Measurements from ENCODE around the gene TMEM131.
"Not testable (repeated sequence)": the region's sequence is repeated elsewhere in the genome, so short reads cannot be mapped to it uniquely, and the experiment has no call there.

The TMEM131 gene

DNA sequence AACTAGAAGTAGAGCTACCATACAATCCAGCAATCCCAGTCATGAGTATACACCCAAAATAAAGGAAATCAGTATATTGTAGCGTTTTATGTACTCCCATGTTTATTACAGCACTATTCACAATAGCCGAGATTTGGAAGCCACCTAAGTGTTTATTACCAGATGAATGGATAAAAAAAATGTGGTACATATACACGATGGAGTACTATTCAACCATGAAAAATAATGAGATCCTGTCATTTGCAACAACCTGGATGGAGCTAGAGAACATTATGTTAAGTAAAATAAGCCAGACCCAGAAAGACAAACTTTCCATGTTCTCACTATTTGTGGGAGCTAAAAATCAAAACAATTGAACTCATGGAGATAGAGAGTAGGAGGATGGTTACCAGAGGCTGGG, 131.9 kb downstream of the TMEM131 start:
- no peak for DNase-seq (ENCODE audit: low read depth, low spot score)

DNA sequence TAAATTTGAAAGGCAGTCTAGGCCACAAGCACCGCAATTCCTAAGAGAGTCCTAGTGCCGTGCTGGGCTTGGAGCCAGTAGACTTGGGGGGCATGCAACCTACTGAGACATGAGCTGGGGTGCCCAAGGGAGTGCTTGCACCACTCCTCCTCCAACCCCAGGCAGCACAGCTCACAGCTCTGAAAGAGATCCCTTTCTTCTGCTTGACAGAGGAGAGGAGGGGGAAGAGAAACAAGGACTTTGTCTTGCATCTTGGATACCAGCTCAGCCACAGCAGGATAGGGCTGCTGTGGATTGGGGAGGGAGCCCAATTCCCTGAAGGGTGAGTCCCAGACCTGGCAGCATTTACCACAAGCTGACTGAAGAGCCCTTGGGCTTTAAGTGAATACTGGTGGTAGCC, 134.6 kb downstream of the TMEM131 start:
- DNase-seq (ENCODE audit: low read depth, low spot score), result no peak

DNA sequence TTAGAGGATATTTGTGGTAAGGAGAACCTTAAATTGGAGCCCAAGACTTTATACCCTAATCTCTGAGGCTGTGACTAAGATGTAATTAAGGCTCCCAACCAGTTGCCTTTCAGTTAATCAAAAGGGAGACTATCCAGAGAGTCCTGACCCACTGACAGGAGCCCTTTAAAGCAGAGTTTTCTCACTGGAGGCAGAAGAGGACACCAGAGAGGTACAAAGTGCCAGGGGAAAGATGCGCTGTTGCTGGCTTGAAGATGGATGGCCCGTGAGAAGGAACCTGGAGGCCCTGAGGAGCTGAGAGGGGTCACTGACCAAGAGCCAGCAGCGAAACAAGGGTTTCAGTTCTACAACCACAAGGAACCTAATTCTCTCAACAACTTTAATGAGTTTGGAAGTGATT, 137.3 kb downstream of the TMEM131 start:
- no peak for DNase-seq (ENCODE audit: low read depth, low spot score)

DNA sequence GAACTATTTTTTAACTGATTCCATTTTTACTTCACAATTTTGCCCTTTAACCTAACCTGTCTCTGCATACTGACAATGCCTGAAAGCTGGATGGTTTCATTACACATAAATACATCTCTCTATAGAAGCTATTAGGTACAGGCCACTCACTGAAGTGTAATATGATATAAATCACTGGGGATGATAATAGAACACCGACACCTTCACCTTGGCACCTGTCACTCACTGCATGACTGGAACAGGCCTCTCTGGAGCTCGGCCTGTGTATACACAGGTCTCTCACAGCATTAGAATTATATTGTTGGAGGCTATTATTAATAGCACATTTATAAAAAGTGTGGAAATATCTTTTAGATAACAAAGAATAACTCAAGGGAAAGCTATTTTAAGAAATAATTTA, 138.2 kb downstream of the TMEM131 start:
- no peak for DNase-seq (ENCODE audit: low read depth, low spot score)

DNA sequence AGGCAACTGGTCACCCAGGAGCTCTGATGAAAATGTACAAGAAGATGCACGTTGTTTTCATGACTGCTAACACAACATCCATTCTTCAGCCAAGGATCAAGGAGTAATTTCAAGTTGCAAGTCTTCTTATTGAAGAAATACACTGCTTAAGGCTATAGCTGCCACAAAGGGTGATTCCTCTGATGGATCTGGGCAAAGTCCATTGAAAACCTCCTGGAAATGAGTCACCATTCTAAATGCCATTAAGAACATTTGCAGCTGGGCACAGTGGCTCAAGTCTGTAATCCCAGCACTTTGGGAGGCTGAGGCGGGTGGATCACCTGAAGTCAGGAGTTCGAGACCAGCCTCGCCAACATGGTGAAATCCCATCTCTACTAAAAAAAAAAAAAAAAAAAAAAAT, 142.7 kb downstream of the TMEM131 start:
- DNase-seq (ENCODE audit: low read depth, low spot score), result not testable (repeated sequence)

DNA sequence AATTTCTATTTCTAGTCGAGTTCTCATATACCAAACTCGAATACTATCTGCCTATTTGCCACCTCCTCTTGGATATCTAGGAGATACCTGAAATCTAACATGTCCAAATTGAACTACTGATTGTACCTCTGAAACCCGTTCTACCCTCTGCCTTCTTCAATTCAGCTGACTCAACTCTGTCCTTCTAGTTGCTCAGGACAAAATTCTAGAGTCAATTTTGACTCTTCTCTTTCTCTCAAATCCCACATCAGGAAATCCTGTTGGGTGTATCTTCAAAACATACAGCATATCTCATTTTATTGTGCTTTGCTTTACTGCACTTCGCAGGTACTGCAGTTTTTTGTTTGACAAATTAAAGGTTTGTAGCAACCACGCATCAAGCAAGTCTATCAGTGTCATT, 144.6 kb downstream of the TMEM131 start:
- no peak for DNase-seq (ENCODE audit: low read depth, low spot score)

DNA sequence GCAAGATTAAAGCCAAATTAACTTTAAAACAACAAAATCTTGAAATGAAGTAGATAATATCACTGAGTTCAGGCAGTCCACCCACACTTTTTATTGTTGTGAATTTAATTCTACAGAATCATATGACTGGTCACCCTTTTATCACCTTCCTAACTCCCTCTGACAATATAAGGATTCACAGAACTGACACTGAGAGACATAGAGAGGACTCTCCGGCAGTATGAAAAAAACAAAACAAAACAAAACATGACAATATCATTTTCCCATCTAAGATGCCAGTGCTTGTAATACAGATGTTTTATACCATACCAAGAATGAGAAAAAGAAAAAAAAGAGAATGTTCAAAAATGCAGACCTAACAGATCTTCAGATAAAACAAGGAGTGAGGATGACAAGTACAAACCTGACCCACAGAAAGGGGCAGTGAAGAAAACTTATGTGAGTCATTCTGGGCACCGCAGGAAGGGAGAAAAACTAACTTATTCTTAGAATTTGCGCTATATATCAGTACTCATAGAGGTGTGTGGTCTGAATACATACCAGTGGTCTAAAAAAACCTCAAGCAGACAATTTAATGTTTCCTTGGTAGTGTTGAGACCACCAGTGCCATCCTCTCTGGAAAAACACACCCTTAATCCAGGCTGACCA, 145.7 kb downstream of the TMEM131 start:
- no peak for DNase-seq (ENCODE audit: low read depth, low spot score)

DNA sequence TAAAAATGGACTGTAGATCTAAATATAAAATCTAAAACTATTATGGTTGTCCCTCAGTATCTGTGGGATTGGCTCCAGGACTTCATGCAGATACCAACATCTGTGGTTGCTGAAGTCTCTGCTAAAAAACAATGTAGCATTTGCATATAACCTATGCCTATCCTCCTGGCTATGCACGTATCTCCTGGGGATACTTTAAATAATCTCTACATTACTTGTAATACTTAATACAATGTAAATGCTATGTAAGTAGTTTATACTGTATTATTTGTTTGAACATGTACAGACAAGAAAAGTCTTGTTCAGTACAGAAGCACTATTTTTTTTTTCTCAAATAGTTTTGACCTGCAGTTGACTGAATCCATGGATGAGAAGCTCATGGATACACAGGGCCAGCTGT, 147.4 kb downstream of the TMEM131 start:
- DNase-seq (ENCODE audit: low read depth, low spot score), result no peak

DNA sequence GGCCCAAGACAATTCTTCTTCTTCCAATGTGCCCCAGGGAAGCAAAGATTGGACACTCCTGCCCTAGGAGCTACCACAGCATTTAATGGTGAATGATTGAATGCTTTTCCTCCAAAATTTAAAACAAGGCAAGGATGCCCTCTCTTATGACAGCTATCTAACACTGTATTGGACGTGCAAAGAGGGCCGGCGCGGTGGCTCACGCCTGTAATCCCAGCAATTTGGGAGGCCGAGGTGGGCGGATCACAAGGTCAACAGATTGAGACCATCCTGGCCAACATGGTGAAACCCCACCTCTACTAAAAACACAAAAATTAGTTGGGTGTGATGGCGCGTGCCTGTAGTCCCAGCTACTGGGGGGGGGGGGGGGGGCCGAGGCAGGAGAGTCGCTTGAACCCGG, 149.0 kb downstream of the TMEM131 start:
- not testable (repeated sequence) for DNase-seq (ENCODE audit: low read depth, low spot score)

DNA sequence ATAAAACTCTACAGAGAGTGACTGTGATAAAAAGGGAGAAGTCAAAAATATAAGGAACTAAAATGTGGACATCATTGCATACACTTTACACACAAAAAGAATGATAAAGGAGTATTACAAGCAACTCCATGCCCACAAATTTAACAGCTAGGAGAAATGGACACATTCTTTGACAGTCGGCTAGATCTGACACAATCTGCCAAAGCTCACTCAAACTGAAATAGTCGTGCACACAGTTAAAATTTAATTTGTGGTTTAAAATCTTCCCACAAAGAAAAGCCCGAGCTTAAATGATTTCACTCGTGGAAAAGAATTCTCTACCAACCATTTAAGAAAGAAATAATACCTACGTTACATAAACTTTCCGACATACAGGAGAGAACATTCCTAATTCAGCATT, 149.9 kb downstream of the TMEM131 start:
- no peak for DNase-seq (ENCODE audit: low read depth, low spot score)

DNA sequence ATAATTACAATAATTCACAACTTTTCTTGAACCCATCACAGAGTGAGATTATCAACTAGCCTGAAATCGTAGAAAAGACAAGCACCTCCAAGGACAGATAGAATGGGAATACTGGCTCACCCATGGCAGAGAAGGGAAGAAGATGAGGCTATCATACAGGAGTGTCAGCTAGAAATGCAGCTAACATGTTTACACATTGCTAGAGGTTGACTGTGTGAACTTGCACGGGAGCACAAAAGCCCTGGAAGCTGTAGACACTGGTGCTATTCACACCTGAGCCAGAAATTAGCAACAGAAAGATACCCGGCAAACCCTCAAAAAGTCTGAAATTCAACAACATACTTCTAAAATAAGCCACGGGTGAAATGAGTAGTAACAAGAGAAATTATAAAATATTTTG, 150.6 kb downstream of the TMEM131 start:
- DNase-seq (ENCODE audit: low read depth, low spot score), result no peak

DNA sequence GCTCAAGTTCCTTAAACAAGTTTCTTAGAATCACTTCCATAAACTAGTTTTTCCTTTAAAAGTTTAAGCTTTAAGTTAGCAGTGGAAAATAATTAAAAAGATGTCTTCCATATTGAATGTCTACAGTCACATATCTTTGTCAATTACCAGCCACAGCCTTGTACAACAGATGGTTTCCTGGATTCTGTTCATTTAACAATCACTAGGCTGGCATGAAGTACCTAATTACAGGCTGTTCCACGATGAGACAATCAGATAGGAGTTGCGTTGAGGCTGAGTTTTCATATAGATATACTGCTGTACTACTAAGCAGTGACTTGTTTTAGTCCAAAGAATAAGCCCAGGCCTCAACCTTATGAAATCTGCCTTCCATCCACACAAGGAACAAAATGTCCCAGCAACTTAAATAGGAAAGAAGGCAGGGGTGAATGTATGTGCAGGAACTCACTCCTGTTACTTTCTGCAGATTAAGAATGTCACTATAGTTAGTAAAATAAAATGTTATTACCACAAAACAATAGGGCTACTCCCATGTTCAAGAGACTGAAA, 151.4 kb downstream of the TMEM131 start:
- DNase-seq (ENCODE audit: low read depth, low spot score), result no peak

DNA sequence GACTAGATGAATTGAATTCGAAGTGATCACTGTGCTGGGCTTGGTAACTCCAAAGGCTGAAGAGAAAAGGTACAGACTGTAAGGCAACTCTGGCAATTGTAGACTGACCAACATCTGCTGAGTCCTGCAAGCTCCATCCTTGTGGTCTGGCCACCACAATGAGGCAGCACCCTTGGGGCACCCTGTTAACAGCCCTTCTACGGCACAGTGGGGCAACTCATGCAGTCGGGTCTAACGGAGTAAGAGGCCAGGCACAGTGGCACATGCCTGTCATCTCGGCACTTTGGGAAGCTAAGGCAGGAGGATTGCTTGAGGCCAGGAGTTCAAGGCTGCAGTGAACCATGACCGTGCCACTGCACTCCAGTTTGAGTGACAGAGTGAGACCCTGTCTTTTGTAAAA, 155.6 kb downstream of the TMEM131 start:
- DNase-seq (ENCODE audit: low read depth, low spot score), result no peak

DNA sequence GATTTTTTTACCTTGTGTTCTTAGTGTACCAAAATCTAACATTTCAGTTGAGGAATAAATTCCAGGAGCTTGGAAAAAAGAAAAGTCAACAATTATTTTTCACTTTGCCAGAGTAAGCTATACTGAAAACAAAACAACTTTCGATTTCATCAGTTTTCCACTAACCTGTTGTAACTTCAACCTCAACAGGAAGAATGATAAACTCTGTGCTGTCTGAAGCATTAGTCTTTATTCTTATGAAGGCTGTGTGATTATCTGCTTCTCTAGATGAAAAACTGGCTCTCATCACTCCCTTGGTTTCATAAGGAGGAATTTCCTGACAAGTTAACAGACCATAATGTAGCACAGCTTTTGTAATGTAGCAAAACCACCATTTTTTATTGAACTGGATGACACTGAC, 161.1 kb downstream of the TMEM131 start:
- DNase-seq (ENCODE audit: low read depth, low spot score), result no peak

DNA sequence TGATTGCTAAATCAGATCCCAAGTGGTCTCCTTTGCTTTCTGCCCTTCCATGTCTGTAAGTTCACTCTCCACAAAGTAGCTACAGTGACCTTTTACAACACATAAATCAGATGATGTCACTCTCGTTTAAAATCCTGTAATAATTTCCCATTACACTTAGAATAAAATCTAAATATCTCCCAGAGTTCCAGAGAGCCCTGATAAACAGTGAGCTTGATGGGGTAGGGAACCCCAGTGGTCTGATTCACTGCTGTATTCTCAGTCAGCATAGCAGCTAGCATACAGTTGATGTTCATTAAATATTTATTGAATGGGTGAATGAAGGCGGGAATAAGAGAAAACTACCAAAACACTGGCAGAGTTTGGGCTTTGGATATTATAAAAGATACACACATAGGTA, 164.6 kb downstream of the TMEM131 start:
- no peak for DNase-seq (ENCODE audit: low read depth, low spot score)

DNA sequence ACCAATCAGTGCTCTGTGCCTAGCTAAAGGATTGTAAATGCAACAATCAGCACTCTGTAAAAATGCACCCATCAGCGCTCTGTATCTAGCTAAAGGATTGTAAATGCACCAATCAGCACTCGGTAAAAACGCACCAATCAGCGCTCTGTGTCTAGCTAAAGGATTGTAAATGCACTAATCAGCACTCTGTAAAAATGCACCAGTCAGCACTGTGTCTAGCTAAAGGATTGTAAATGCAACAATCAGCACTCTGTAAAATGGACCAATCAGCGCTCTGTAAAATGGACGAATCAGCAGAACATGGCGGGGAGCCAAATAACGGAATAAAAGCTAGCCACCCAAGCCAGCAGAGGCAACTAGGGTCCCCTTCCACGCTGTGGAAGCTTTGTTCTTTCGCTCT, 166.5 kb downstream of the TMEM131 start:
- not testable (repeated sequence) for DNase-seq (ENCODE audit: low read depth, low spot score)

DNA sequence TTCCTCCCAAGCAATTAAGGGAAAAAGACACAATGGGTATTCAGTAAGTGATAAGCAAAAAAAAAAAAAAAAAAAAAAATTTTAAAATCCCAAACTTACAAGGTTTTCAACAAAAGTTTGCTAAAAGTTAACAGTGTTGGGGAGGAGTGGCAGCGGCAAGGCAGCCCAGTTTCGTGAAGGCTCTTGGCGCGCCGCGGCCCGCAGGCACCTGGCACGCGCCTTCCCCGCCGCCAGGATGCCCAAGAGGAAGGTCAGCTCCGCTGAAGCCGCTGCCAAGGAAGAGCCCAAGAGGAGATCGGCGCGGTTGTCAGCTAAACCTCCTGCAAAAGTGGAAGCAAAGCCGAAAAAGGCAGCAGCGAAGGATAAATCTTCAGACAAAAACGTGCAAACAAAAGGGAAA, 168.7 kb downstream of the TMEM131 start:
- not testable (repeated sequence) for DNase-seq (ENCODE audit: low read depth, low spot score)

DNA sequence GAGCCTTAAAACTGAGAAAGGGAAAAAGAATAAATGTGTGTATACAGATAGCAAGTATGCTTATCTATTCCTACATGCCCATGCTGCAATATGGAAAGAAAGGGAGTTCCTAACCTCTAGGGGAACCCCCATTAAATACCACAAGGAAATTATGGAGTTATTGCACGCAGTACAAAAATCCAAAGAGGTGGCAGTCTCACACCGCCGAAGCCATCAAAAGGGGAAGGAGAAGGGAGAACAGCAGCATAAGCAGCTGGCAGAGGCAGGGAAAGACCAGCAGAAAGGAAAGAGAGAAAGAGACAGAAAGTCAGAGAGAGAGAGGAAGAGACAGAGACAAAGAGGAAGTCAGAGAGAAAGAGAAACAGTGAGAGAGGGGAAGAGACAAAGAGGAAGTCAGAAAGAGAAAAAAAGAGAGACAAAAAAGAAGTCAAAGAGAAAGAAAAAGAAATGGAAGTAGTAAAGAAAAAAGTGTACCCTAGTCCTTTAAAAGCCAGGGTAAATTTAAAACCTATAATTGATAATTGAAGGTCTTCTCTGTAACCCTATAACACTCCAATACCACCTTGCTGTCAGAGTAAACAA, 169.4 kb downstream of the TMEM131 start:
- DNase-seq (ENCODE audit: low read depth, low spot score), result not testable (repeated sequence)

DNA sequence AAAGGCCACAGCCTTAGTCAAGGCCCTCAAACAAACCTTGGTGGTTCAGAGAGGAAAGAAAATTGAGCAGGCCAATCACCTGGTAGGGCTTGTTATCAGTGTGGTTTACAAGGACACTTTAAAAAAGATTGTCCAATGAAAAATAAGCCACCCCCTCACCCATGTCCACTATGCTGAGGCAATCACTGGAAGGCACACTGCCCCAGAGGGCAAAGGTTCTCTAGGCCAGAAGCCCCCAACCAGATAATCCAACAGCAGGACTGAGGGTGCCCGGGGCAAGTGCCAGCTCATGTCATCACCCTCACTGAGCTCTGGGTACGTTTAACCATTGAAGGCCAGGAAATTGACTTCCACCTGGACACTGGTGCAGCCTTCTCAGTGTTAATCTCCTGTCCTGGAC, 171.7 kb downstream of the TMEM131 start:
- DNase-seq (ENCODE audit: low read depth, low spot score), result not testable (repeated sequence)

DNA sequence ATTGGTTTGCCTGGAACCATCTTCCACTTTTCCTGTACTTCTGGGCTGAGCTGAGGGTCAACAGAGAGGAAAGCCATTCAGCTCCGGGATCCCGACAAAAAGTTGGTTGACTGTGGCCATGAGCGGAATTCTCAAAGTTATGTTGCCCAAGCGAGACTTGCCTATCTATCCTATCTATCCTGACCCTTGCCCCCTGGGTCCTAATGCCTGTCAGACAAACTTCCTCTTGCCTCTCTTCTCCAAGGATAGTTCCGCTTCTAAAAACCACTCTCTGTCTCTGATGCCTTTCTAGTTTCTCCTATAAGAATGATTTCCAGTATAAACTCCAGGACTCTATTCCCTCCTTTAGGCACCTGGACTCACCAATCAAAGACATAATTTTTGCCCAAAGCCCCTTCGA, 173.9 kb downstream of the TMEM131 start:
- not testable (repeated sequence) for DNase-seq (ENCODE audit: low read depth, low spot score)

DNA sequence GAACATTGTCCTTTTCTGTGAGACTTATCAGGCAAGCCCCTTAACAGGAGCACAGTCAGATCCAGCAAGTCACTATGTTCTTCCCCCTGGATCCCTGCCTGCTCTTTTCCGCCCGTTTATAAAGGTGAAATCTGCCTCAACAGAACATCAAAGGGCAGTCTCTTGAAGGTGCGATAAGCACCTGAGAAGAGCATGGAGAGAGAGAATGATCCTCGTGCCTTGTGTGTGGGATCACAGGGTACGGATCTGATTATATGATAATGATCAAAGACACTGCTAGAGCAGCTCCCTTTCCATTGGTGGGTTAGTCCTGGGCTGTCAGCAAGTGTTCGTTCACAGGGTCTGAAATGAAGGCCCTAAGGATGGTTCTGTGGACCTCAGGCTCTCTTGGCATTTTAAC, 176.0 kb downstream of the TMEM131 start:
- DNase-seq (ENCODE audit: low read depth, low spot score), result no peak

DNA sequence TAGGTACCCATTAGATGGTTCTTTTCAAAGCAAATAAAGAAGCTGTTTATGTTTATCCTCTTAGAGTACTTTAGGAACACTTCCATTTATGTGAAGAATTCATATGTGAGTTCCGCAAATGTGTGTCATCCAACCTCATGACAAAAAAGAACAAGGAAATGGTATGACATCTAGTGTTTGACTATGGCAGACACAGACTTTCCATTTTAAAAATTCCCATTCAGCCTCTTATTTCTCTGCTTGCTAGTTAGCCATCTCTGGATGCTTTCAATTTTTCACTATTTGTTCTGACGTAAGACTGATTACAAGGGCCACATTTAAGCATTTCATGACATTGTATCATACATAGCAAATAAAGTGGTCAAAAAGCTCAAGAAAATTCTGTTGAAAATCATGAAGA, 179.3 kb downstream of the TMEM131 start:
- DNase-seq (ENCODE audit: low read depth, low spot score), result no peak

DNA sequence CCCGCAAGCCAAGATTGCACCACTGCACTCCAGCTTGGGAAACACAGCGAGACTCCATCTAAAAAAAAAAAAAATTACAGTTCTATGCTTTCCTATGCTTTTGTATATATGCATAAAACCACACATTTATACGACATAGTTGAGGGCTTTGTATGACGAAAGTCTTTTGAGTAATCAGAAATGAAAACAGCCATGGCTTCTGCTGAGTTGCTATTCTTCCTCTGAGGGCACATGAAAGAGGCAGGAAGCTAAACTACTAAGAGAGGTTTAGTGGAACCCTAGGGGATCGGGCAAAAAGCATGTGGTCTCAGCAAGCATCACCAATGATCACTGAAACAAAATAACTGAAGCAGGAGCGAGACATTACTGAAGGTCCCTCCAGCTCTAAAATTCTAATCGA, 182.8 kb downstream of the TMEM131 start:
- DNase-seq (ENCODE audit: low read depth, low spot score), result no peak

DNA sequence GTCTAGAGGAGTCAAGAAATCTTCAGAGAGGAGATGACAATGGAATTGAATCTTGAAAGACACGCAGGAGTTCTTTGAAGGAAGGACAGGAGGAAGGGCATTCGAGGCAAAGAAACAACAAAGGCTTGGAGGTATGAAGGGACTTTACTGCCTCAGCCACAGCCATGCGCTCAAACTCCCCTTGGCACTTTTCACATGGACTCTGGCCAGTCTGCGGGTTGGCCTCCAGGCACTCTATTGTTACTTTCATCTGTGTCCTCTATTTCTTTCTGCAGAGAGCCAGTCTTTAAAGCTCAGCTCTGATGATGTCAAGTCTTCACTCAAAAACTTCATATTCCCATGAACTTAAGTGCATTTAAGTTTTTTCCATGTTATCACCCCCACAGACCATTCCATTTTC, 186.9 kb downstream of the TMEM131 start:
- DNase-seq (ENCODE audit: low read depth, low spot score), result no peak
